GM10847 (cell line): ENCODE data around the gene BNIP5.

Experiments
- POLR2A ChIP-seq: IDR thresholded peaks from 2 replicates; pipeline ENCODE4 v1.6.1; 2011; ENCODE audit not compliant: insufficient read length; ENCODE audit errors: extremely low read depth

BNIP5 gene, protein sequence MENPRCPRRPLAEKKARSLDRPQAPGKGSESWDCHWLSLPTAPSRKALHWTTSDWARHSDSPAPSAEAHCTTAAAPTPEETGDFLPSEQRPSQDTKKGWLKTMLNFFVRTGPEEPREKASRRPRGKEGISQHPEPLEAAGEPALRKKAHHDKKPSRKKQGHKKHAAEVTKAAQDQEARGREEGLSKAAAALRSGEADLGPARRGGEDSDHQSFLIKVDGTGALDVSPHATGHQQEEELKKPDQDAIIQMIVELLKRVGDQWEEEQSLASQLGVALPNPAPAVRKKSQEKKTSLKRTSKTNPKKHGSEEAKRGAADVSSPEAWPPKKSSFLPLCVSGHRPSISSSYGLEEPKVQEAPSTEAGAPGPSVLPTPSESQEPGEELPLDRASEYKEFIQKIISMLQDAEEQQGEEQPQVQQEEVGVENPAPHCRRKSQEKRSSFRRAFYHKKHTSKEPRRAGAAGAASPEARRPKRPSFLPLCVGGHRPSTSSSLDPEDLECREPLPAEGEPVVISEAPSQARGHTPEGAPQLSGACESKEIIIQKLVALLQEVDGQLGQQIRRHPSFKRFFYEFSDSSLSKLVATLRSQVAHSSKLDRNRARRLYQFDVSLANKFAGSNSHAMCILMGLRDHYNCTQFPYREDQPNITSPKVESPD

DNA sequence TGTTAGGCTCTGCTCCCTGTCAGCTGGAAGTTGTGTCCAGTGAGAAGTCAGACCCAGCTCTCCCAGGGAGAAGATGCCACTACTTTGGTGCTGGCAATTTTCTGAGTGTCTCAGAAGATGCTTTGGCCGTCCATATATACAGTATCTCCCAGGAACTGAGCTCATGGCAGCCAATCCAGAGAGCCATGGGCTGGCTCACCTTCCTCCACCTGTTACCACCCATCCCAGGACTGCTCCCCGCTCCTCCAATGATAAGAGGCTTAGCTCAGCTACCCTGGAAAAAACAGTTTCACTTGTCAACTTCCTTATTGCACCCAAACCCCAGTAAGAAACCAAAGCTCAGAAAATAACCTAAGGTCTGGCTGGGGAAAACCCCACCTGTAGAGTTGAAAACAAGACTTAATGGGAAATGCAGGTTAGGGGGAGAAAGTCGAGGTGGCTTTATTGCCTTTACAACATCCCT, at the start of gene BNIP5:
Gene BNIP5 (minus strand): TSS at position 110 of the 463 bp plus-strand sequence. CDS start 6,198 bp downstream, outside the sequence.
- no peak for TF ChIP-seq POLR2A

DNA sequence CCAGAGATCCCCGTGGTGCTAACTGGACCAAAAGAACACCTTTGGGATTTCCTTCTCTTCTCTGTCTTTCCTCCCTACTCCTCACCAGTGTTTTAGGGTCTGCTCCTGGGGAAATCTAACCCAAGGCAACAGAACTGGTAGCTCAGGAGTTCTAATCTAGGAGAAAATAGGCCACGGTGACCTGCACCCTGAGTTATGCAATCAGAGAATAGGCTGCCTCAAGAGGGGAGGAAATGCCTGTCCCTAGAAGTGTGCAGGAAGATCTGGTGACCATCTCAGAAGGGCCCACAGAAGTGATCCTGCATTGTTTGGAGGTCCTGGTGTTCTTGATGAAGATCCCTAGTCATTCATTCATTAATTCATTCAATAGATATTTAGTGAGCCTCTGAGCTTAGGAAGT, 47.4 kb upstream of the BNIP5 start:
- no peak for TF ChIP-seq POLR2A

DNA sequence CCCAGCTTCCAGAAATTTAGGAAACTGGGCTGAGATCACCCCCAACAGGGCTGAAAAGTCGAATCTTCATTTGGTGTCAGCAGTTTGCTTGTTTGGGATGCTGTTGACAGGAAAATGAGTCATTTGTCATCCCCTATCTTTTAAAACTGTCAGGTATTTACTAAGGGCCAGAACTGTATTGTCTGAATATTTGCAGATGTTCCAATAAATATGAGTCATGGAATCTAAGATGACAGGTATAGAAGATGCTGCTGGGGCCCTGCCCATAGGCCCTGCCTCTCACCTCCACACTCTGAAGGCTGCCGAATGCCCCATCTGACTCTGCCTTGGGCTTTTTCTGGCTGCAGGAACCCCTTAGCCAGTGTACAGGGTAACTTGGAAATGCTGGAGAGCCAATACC, 46.9 kb upstream of the BNIP5 start:
- TF ChIP-seq POLR2A, result no peak

DNA sequence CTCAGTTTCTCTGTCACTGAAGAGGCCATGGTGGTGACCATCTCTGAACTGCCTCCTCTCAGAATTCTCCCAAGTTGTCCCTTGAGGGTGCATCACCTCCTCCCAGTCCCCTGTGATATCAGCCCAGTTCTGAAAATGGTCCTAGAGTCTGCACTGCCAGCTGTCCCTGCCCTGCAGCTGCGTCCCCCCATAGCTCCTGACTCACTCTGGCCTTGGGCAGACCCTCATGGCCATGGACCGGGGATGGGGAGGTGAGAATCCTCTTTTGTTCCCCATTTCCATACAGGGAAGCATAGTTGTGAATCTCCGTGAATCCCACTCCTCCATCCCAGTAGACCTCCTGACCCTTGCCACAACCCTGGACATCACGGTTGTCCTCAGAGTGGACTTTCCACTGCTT, 46.3 kb upstream of the BNIP5 start:
- TF ChIP-seq POLR2A, result no peak

DNA sequence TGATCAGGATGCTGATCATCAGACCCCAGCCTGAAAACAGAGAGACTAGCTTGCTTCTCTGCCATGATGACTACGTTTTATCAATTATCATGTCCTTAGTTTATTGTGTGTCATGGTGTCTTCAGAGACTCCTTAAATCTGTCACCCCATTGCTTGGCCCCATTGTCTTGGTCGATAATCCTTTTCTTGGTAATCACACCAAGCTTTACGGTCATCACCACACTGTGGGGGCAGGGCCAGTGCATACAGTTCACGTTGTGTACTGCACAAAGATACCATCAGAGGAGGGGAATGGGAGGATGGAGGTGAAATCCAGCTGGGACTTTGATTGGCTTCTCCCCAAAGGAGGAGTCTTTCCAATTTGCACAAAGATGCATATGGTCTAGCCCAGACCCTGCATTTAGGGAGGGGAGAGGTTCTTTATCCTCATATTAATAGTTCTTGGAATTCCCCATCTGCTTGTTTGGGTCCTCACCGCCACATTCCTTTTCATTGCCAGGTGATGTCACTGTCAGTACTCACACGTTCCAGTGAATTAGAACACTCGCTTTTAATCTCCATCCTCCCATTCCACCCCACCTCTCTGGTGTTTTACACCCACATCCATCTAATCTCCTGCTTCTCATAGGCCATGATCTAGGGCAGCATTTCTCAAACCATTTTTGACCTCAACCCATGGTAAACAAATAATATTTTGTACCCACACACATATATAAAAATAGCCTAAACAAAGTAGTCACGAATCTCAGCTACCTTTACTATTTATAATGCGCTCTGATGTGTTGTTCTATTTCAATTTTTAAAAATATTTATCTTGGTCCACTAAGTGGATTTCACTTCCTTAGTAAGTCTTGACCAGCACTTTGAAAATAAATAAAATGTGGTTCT, 45.1 kb upstream of the BNIP5 start:
- no peak for TF ChIP-seq POLR2A

DNA sequence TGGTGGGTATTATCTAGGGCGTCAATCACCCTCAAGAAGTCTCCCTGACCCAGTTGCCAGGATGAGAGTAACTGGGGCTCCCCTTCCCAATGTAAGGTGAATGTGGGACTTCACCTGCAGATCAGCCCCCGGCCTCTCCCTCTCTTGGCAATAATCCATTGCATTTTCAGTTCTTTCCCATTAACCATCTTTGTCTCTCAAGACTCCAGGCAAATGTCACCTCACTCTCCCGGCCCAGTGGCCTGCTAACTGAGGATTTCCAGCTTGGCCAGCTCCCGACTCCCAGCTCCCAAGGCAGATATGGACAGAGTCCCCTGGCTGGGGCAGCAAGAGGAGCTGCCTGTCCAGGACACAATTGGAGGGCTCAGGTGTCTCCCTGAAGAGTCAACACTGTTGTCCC, 43.5 kb upstream of the BNIP5 start:
- no peak for TF ChIP-seq POLR2A

DNA sequence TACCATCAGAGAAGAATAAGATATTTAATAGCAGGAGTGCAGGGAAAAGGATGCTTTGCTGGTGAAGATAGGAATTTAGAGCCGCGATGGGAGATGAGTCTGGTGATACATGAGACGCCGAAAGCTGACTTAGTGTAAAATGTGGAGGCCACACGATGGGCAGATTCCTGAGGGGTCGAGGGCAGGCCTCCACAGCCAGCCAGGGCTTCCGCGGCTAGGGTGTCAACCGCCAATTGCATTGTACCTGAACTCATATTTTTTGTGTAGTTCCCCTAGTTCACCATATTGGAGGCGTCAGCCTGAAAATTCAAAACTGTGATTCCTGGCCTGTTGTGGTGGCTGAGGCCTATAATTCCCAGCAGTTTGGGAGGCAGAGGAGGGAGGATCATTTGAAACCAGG, 42.2 kb upstream of the BNIP5 start:
- TF ChIP-seq POLR2A, result no peak

DNA sequence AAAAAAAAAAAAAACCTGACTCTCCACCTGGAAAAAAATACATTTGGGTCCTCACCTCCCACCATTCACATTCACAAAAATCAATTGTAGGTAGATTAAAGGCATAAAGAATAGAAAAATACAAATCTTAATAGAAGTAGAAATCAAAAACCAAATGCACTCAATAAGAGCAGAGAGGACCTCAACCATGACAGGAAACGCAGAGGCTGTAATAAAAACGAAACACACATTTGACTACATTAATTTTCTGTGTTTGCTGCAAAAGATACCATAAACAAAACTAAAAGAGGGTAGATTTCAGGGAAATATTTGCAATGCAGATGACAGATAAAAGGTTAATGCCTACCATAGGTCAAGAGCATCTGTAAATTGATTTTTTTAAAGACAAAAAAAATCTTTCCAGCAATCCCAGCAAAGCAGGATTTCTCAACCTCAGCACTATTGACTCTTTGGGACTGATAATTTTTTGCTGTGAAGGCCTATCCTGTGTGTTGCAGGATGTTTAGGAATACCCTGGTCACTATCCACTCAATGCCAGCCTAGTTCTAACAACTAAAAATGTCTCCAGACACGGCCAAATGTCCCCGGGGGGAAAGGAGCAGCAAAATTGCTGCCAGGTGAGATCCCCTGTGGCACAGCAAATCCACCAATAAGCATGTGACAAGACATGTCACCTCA, 41.7 kb upstream of the BNIP5 start:
- no peak for TF ChIP-seq POLR2A

DNA sequence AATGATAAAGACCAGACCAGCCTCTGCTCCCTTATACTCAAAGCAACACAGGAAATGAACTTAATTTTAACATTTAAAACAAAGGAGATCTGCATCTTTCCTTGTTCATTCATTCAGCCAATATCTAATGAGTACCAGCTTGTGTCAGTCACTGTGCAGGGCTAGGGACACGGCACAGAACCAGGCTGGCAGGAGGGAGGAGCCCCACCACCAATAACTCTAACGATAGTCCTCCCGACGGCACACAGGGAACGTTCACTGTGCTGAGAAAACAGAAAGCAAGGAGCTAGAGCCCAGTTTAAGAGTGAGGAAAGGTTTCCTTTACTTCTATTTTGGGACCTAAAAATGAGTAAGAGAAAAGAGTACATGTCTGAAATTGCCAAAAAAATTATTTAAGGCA, 40.9 kb upstream of the BNIP5 start:
- TF ChIP-seq POLR2A, result no peak

DNA sequence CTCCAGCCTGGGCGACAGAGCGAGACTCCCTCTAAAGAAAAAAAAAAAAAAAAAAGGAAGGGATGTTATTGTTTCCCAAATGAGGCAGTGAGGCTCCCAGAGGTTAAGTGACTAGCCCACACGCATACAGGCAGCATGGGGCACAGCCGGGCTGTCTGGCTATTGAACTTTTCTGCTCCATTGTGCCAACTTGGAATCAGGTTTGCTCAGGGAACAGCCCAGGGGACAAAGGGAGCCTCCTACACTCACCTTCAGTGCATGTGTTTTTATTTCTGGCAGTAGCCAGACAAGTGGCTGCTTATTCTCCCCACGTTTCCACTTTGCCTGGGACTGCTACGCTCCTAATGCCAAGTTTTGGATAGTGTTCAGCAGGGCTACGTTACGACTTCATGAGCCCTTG, 40.1 kb upstream of the BNIP5 start:
- no peak for TF ChIP-seq POLR2A

DNA sequence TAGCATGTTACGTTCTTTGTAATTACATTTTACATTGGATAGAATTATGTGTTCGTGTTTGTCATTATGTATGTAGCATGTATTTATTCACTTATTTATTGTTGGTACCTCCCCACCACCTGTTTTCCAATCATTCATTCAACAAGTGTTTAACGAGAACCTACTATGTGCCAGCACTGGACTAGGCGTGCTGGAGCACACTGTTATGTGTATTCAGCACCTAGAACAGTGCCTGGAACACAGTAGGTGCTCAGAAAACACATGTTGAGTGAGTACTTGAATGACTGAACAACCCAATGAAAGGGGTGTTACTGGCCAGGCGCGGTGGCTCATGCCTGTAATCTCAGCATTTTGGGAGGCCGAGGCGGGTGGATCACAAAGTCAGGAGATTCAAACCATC, 39.5 kb upstream of the BNIP5 start:
- no peak for TF ChIP-seq POLR2A

DNA sequence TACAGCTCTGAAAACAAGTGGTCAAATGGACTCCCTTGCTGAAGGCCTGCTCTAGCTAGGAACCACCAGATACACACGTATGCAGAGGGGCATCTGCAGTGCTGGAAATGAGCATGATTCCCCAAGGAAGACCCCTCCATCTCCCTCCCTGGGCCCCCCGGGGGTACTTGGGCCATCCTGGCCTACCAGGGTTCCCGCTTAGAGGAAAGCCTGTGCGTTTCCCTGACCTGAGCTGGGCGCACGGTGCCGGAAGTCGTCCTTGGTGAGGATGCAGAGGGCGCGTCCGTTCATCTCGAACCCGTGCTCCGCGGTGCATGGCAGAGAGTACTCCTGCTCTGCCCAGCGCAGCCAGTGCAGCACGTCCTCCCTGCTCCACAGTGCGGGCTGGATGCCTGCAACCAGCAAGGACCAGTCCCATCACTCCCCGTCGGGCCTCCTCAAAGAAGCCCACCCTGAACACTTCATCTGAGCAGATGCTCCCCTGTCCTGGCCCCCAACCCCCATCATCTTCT, 39.0 kb upstream of the BNIP5 start:
- TF ChIP-seq POLR2A, result no peak

DNA sequence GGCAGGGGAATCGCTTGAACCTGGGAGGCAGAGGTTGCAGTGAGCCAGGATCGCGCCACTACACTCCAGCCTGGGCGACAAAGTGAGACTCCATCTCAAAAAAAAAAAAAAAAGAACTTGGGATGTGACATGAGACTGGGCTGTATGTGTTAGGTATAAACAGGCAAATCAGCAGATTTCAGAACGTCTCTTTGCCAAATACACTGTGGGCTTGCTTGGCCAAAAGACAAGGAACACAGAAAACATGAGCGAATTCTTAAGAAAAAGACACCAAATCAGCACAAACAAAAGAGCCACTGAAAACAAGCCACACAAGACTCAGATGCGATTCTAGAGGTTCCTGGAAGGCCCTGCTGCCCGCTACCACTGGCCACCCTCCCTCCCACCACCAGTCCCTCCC, 38.3 kb upstream of the BNIP5 start:
- TF ChIP-seq POLR2A, result no peak

DNA sequence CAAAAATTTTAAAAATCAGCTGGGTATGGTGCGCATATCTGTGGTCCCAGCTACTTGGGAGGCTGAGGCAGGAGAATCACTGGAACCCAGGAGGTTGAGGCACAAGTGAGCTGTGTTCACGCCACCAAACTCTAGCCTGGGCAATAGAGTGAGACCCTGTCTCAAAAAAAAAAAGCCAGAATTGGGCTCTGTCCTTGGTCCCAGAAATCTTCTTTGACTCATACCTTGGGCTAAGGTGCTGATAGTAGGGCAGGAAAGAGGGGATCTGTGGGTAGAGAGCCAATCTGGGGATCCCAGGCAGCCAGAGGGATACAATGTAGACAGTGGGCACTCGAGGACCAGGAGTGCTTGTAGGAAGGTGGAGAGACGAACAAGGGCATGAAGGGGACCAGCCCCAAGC, 37.5 kb upstream of the BNIP5 start:
- TF ChIP-seq POLR2A, result no peak
